Tongue (tissue), 1 donor: Measurements from ENCODE around the gene ZNF526. TPM values are rescaled to one million over a fixed set of nuclear protein-coding genes. Genes with fewer than 3 reads are reported as not detected.

Source experiments
- total RNA-seq: library from RNA; depleted of rRNA; stranded (reverse); fragments of >200 nt; gene quantifications from one replicate; pipeline ENCODE4 v1.2.3, GENCODE V29; 2014

ZNF526 gene
- total RNA-seq, 1 donor from 2014 or later = 8.5 TPM

Other genes starting within 250 kb of the ZNF526 start
- 2.4 TPM for gene ATP1A3, start 226.1 kb upstream of the ZNF526 start, total RNA-seq
- gene GRIK5, start 150.1 kb upstream of the ZNF526 start, total RNA-seq = 3.2 TPM
- 14.5 TPM for gene ZNF574, start 144.1 kb upstream of the ZNF526 start, total RNA-seq
- 2.1 TPM for gene POU2F2, start 87.9 kb upstream of the ZNF526 start, total RNA-seq
- gene DEDD2, start 2.6 kb upstream of the ZNF526 start, total RNA-seq = 21.1 TPM
- 23.6 TPM for gene GSK3A, start 22.3 kb downstream of the ZNF526 start, total RNA-seq
- gene ERF, start 34.8 kb downstream of the ZNF526 start, total RNA-seq = 31.1 TPM
- 33.7 TPM for gene CIC, start 48.9 kb downstream of the ZNF526 start, total RNA-seq
- gene PRR19, start 81.8 kb downstream of the ZNF526 start, total RNA-seq = 0.62 TPM
- gene PAFAH1B3, start 82.3 kb downstream of the ZNF526 start, total RNA-seq = 30.3 TPM
- not detected for gene TMEM145, start 93.0 kb downstream of the ZNF526 start, total RNA-seq
- gene MEGF8, start 105.3 kb downstream of the ZNF526 start, total RNA-seq = 27.9 TPM
- gene CNFN, start 170.0 kb downstream of the ZNF526 start, total RNA-seq = 1.6 TPM
- 14.2 TPM for gene LIPE, start 207.1 kb downstream of the ZNF526 start, total RNA-seq
- gene CXCL17, start 222.6 kb downstream of the ZNF526 start, total RNA-seq = 2.2 TPM